ENCODE measurements around the gene PSMB5. TPM values are rescaled to one million over a fixed set of nuclear protein-coding genes. Genes with fewer than 3 reads are reported as not detected.
A peak's percentile ranks its signal among the peaks of the same experiment; 100 is the strongest.

The PSMB5 gene
- total RNA-seq, 3 donors from 2014 or later (not counting 1 experiment from before 2014, with no cell fraction given), result 15.7 to 19.1 (median 16.4) TPM

GRCh38 chr14:22981876-22982476 is 52.7 kb downstream of the PSMB5 start:
- no peaks in the 10 kb centered on the region for H3K36me3 Mint-ChIP-seq
- H3K27ac Mint-ChIP-seq, result no peak overlapping the region
- peaks cover 0 to 12% of the 10 kb centered on the region in 2 donors for H3K27me3 Mint-ChIP-seq (ENCODE audit: low read depth in 2 of 2)
- TF ChIP-seq CTCF (IDR thresholded peaks at IDR 0.05), result no peak
- Histone ChIP-seq H3K4me1 (ENCODE audit: control insufficient read depth, insufficient read depth, low read length) (peaks cover 28% of the 10 kb centered on the region), H3K36me3 (ENCODE audit: control insufficient read depth, insufficient read depth, low read length) (no peaks in the 10 kb centered on the region), H3K27me3 (ENCODE audit: control insufficient read depth, insufficient read depth, low read length) (peaks cover 16% of the 10 kb centered on the region), H3K4me3 (ENCODE audit: low read length) (peak overlapping the region; percentile 65), H3K9me3 (ENCODE audit: control insufficient read depth, insufficient read depth, low read length) (no peaks in the 10 kb centered on the region), H3K27ac (ENCODE audit: low read length) (no peak overlapping the region)
- no peak overlapping the region for H3K4me3 Mint-ChIP-seq
- WGBS (ENCODE audit: insufficient coverage), result 2% methylated on average over 51 of the region's 51 CpGs
- H3K4me1 Mint-ChIP-seq, result peaks cover 4 to 6% of the 10 kb centered on the region in 2 donors
- DNase-seq (no peak), ATAC-seq (no peak)
- no peaks in the 10 kb centered on the region for H3K9me3 Mint-ChIP-seq
- intact Hi-C loops (cut with micrococcal nuclease), result loop anchor here (2.0 to 5.0 kb wide), 2 partner anchors 160 to 595 kb away; no protein-coding TSS in a partner anchor

- Mint-ChIP-seq H3K4me3 (peak overlapping the region; percentile 53), H3K4me1 (peaks cover 4 to 6% of the 10 kb centered on the region in 2 donors), H3K9me3 (no peaks in the 10 kb centered on the region), H3K27ac (no peak overlapping the region), H3K36me3 (no peaks in the 10 kb centered on the region), H3K27me3 (ENCODE audit: low read depth in 2 of 2) (peaks cover 0 to 15% of the 10 kb centered on the region in 2 donors)
- TF ChIP-seq CTCF (IDR thresholded peaks at IDR 0.05), result no peak
- no peak overlapping the region for H3K27ac ChIP-seq (ENCODE audit: low read length)
- DNase-seq, result peak in 1 of 2 donors; percentile 44
- 11% methylated on average over 76 of the region's 76 CpGs for WGBS (ENCODE audit: insufficient coverage)
- H3K36me3 ChIP-seq (ENCODE audit: control insufficient read depth, insufficient read depth, low read length), result no peaks in the 10 kb centered on the region
- peaks cover 28% of the 10 kb centered on the region for H3K4me1 ChIP-seq (ENCODE audit: control insufficient read depth, insufficient read depth, low read length)
- peak in 2 of 3 donors; percentile 12 to 14 for ATAC-seq
- peak overlapping the region; percentile 6 for H3K4me3 ChIP-seq (ENCODE audit: low read length)
- intact Hi-C loops (cut with micrococcal nuclease), result loop anchor here (5.0 kb wide), 1 partner anchor 159 kb away; no protein-coding TSS in a partner anchor
- H3K9me3 ChIP-seq (ENCODE audit: control insufficient read depth, insufficient read depth, low read length), result no peaks in the 10 kb centered on the region
- H3K27me3 ChIP-seq (ENCODE audit: control insufficient read depth, insufficient read depth, low read length), result peaks cover 16% of the 10 kb centered on the region
Observed at GRCh38 chr14:22981090-22981875, 53.4 kb downstream of the PSMB5 start.

- Histone ChIP-seq H3K4me3 (ENCODE audit: low read length) (peak overlapping the region; percentile 6), H3K36me3 (ENCODE audit: control insufficient read depth, insufficient read depth, low read length) (no peaks in the 10 kb centered on the region), H3K27ac (ENCODE audit: low read length) (no peak overlapping the region), H3K27me3 (ENCODE audit: control insufficient read depth, insufficient read depth, low read length) (peaks cover 16% of the 10 kb centered on the region), H3K4me1 (ENCODE audit: control insufficient read depth, insufficient read depth, low read length) (peaks cover 28% of the 10 kb centered on the region), H3K9me3 (ENCODE audit: control insufficient read depth, insufficient read depth, low read length) (no peaks in the 10 kb centered on the region)
- intact Hi-C loops (cut with micrococcal nuclease), result loop anchor here (5.0 kb wide), 1 partner anchor 158 kb away; no protein-coding TSS in a partner anchor
- DNase-seq (peak in 1 of 2 donors; percentile 56), ATAC-seq (no peak)
- Mint-ChIP-seq H3K27ac (no peak overlapping the region), H3K4me1 (peaks cover 4 to 6% of the 10 kb centered on the region in 2 donors), H3K36me3 (no peaks in the 10 kb centered on the region), H3K4me3 (peak overlapping the region; percentile 53), H3K27me3 (ENCODE audit: low read depth in 2 of 2) (peaks cover 0 to 15% of the 10 kb centered on the region in 2 donors), H3K9me3 (no peaks in the 10 kb centered on the region)
- TF ChIP-seq CTCF (IDR thresholded peaks at IDR 0.05), result no peak
- WGBS (ENCODE audit: insufficient coverage), result 2% methylated on average over 41 of the region's 41 CpGs
Observed at GRCh38 chr14:22980672-22981089, 54.0 kb downstream of the PSMB5 start.
